GM12878 (cell line): Measurements from ENCODE around the gene LIX1. TPM values are rescaled to one million over a fixed set of nuclear protein-coding genes. Genes with fewer than 3 reads are reported as not detected.

Experiments used
- ATAC-seq: fragments of 200-7000 bp; cut with Tn5 transposase; 3 replicates; pipeline ENCODE4 v1.9.1; 2020; ENCODE audit warnings: mild to moderate bottlenecking, moderate library complexity
- BruUV-seq: library from RNA; stranded (reverse); fragments of 400-500 nt; replicated peaks from 2 replicates; lab custom pipeline; 2021; lab: Mats Ljungman, UMichigan
- CTCF ChIA-PET: fragments of 300-600 bp; sonication (Branson Sonifier 250); formaldehyde crosslinking; extraction: SDS; loops from one replicate; lab custom pipeline; 2021; ENCODE audit warnings: inconsistent platforms; lab: Yijun Ruan, JAX
- POLR2A ChIA-PET: fragments of 350-600 bp; formaldehyde crosslinking; extraction: SDS; loops from one replicate; lab custom pipeline; 2021; ENCODE audit warnings: inconsistent platforms; lab: Charles Lee
- RAD21 ChIA-PET: fragments of 300-600 bp; sonication (Branson Sonifier 250); formaldehyde crosslinking; loops from one replicate; lab custom pipeline; 2023; ENCODE audit warnings: antibody characterized with exemption; ENCODE audit not compliant: unreplicated experiment; lab: Charles Lee
- SMC1A ChIA-PET: fragments of 300-600 bp; sonication (Branson Sonifier 250); formaldehyde crosslinking; loops from one replicate; lab custom pipeline; 2023; ENCODE audit not compliant: unreplicated experiment, uncharacterized antibody; lab: Charles Lee
- DNase-seq: peaks from one replicate; pipeline ENCODE4 v3.0.0-alpha.2; 2011; ENCODE audit warnings: low read depth, low spot score
- FAIRE-seq: peaks from 3 replicates; lab custom pipeline; 2011; peaks lifted over from hg19 to GRCh38; lab: Jason Lieb, UNC
- H2AFZ ChIP-seq: 2 replicates; pipeline ENCODE4 v1.6.0; 2011; ENCODE audit warnings: low read depth, low read length, control low read depth; ENCODE audit not compliant: control insufficient read depth
- H3K27ac ChIP-seq: 2 replicates; pipeline ENCODE4 v1.5.1; 2011; ENCODE audit warnings: control low read depth; ENCODE audit not compliant: control insufficient read depth, insufficient read depth
- H3K27me3 ChIP-seq, 2 experiments: replicated peaks in 1 of 2; 2 replicates each; pipeline versions ENCODE4 v1.6.0 to v1.6.1; 2011; ENCODE audit warnings: low read length in 1 of 2; ENCODE audit not compliant: control insufficient read depth in 2 of 2, insufficient read depth in 2 of 2
- H3K36me3 ChIP-seq, 2 experiments: 2 replicates each; pipeline ENCODE4 v1.5.1; 2011; ENCODE audit warnings: low read length in 1 of 2; ENCODE audit not compliant: control insufficient read depth in 2 of 2, insufficient read depth in 2 of 2
- H3K4me1 ChIP-seq: 2 replicates; pipeline ENCODE4 v1.6.1; 2011; ENCODE audit warnings: mild to moderate bottlenecking, low read length, moderate library complexity, mixed read lengths; ENCODE audit not compliant: control insufficient read depth, insufficient read depth
- H3K4me2 ChIP-seq: 2 replicates; pipeline ENCODE4 v1.6.0; 2011; ENCODE audit warnings: control low read depth; ENCODE audit not compliant: control insufficient read depth, insufficient read depth
- H3K4me3 ChIP-seq: fragments of 200-600 bp; sonication (generic); 2 replicates; pipeline ENCODE4 v1.5.1; 2016
- H3K79me2 ChIP-seq: 2 replicates; pipeline ENCODE4 v1.6.0; 2011; ENCODE audit warnings: low read length; ENCODE audit not compliant: control insufficient read depth, insufficient read depth
- H3K9ac ChIP-seq: 2 replicates; pipeline ENCODE4 v1.8.0; 2011; ENCODE audit warnings: low read length, control low read depth, mixed read lengths; ENCODE audit not compliant: control insufficient read depth, insufficient read depth
- H3K9me3 ChIP-seq: replicated peaks from 3 replicates; pipeline ENCODE4 v1.5.1; 2011; ENCODE audit warnings: mild to moderate bottlenecking, low read length; ENCODE audit not compliant: control insufficient read depth, insufficient read depth
- H4K20me1 ChIP-seq: 2 replicates; pipeline ENCODE4 v1.6.0; 2011; ENCODE audit not compliant: control insufficient read depth, insufficient read depth
- CTCF ChIP-seq, 3 experiments: IDR thresholded peaks in 2 of 3; conservative IDR thresholded peaks in 1 of 3; 2 replicates each; pipeline ENCODE4 v1.5.1; 2011; ENCODE audit warnings: low read depth in 3 of 3, low read length in 3 of 3, mild to moderate bottlenecking in 3 of 3, control low read depth in 2 of 3, moderate library complexity in 2 of 3, inconsistent platforms in 1 of 3, mixed read lengths in 1 of 3; ENCODE audit not compliant: control insufficient read depth in 2 of 3, insufficient read depth in 1 of 3; ENCODE audit errors: extremely low read depth in 1 of 3
- IRF4 ChIP-seq: IDR thresholded peaks from 2 replicates; pipeline ENCODE4 v1.6.1; 2011; ENCODE audit warnings: low read depth, low read length
- RAD21 ChIP-seq: IDR thresholded peaks from 2 replicates; pipeline ENCODE4 v1.6.1; 2011; ENCODE audit warnings: mild to moderate bottlenecking, low read depth, low read length, moderate library complexity; ENCODE audit not compliant: insufficient read depth
- SMAD1 ChIP-seq: fragments of 450-650 bp; IDR thresholded peaks from 2 replicates; pipeline ENCODE4 v1.6.1; 2018; ENCODE audit warnings: mild to moderate bottlenecking, low read depth; ENCODE audit not compliant: partially characterized antibody
- TARDBP ChIP-seq: IDR thresholded peaks from 2 replicates; pipeline ENCODE4 v1.6.1; 2016; ENCODE audit warnings: borderline replicate concordance
- WGBS: methylation state at CpG from one replicate; pipeline ENCODE4 v1.1.6; 2016; ENCODE audit warnings: low lambda C conversion rate; ENCODE audit not compliant: insufficient replicate concordance, insufficient coverage; ENCODE audit errors: missing lambda C conversion rate; 5-methylcytosine and 5-hydroxymethylcytosine counted together
- in situ Hi-C: fragments of 300-500 bp; cut with MboI; formaldehyde crosslinking; loops from 9 replicates; pipeline ENCODE4 v1.14.3; 2018; ENCODE audit warnings: mixed read lengths
- intact Hi-C: fragments of 100-400 bp; cut with micrococcal nuclease; formaldehyde crosslinking; loops from one replicate; pipeline ENCODE4 v1.14.2; 2022; ENCODE audit not compliant: unreplicated experiment
- polyA plus RNA-seq, 11 experiments: library from polyadenylated mRNA; depleted of rRNA in 4 of 11; unstranded in 6 of 11; stranded (reverse) in 5 of 11; fragments of >200 nt; fragmentation: Nextera tagmentation in 4 of 11; fragmentation: Illumina TruSeq in 1 of 11; extraction: Ambion mirVana in 4 of 11; extraction: Trizol in 1 of 11; gene quantifications; 1 replicate in 1 of 11; 2 replicates in 10 of 11; pipeline versions ENCODE4 v1.2.1 to v1.2.3, GENCODE V29; 2011 to 2016; ENCODE audit warnings: inconsistent platforms in 2 of 11, missing spikeins in 2 of 11, low read depth in 1 of 11
- total RNA-seq, 4 experiments: library from RNA; depleted of rRNA in 3 of 4; stranded (reverse); fragments of >200 nt in 3 of 4; fragmentation: Illumina TruSeq in 1 of 4; extraction: Trizol in 1 of 4; gene quantifications; 2 replicates each; pipeline versions ENCODE4 v1.2.1 to v1.2.3, GENCODE V29; 2013 to 2021

LIX1 gene
- total and polyA plus RNA-seq, 10 of the 15 experiments (the other 5 are each of a cell fraction or from before 2014, with no cell fraction given): 0.02 to 0.07 (median 0.04) TPM; not detected in 5

GRCh38 chr5:97046270-97046982 lies 96.0 kb downstream of the LIX1 start:
- in situ Hi-C loops: loop anchor here (5.0 kb wide), 1 partner anchor 96 kb away; the partner anchor contains the start of gene LIX1
- CTCF ChIA-PET: interaction anchor here (0.7 to 13.3 kb wide), 10 partner anchors 14 to 1952 kb away, joined by 3 to 88 read pairs (median 4); partner anchors contain the start of gene LIX1
- 59% methylated on average over 7 of the region's 7 CpGs for WGBS

More at GRCh38 chr5:97046270-97046982, 96.0 kb downstream of the LIX1 start:
- no peaks in the 10 kb centered on the region for H3K4me1 ChIP-seq
- no peaks in the 10 kb centered on the region for H3K79me2 ChIP-seq
- H4K20me1 ChIP-seq: no peaks in the 10 kb centered on the region
- H2AFZ ChIP-seq: no peak overlapping the region
- intact Hi-C loops: no loop called here
- H3K27me3 ChIP-seq: no peaks in the 10 kb centered on the region; a peak in 1 of 4 replicates
- H3K9me3 ChIP-seq: no peaks in the 10 kb centered on the region
- ATAC-seq (peak; percentile 58), FAIRE-seq (peak; percentile 68), DNase-seq (no peak)
- SMC1A ChIA-PET: interaction anchor here (0.6 to 6.7 kb wide), 8 partner anchors 20 to 426 kb away, joined by 3 to 49 read pairs (median 4); partner anchors contain the start of gene LIX1
- H3K27ac ChIP-seq: no peak overlapping the region
- H3K4me3 ChIP-seq: no peak overlapping the region
- no peak overlapping the region for H3K9ac ChIP-seq
- RAD21 ChIA-PET: interaction anchor here (0.6 to 1.7 kb wide), 5 partner anchors 93 to 177 kb away, joined by 3 to 15 read pairs (median 4); partner anchors contain the start of gene LIX1
- H3K4me2 ChIP-seq: no peak overlapping the region
- H3K36me3 ChIP-seq: no peaks in the 10 kb centered on the region
- BruUV-seq: no TSS peak
- TF ChIP-seq IRF4 (no peak), RAD21 (0 out of 2 replicates have a peak, but pooled peaks have one; percentile 19), SMAD1 (no peak), TARDBP (no peak), CTCF (IDR thresholded peaks at IDR 0.05 in 2 of 3, conservative IDR thresholded peaks at IDR 0.05 in 1 of 3; ENCODE audit: control insufficient read depth in 2 of 3, extremely low read depth in 1 of 3, insufficient read depth in 1 of 3, low read depth in 3 of 3, low read length in 3 of 3) (peak in 1 of 3 experiments; percentile 25; a peak in 2 of 6 replicates)
- POLR2A ChIA-PET: interaction anchor here (0.6 kb wide), 1 partner anchor 133 kb away, joined by 6 read pairs; no protein-coding TSS in a partner anchor
